HUES64 (cell line): ENCODE results near the gene POLR3GL.

Source experiments
- H3K27ac ChIP-seq: 2 replicates; pipeline ENCODE4 v1.7.0; 2013; ENCODE audit warnings: low read depth, low read length, inconsistent platforms
- H3K27me3 ChIP-seq: 2 replicates; pipeline ENCODE4 v1.6.1; 2013; ENCODE audit warnings: mild to moderate bottlenecking, low read length; ENCODE audit not compliant: insufficient read depth
- H3K36me3 ChIP-seq: 2 replicates; pipeline ENCODE4 v1.6.1; 2013; ENCODE audit warnings: mild to moderate bottlenecking, low read length; ENCODE audit not compliant: insufficient read depth
- H3K4me1 ChIP-seq: 2 replicates; pipeline ENCODE4 v1.6.1; 2013; ENCODE audit warnings: mild to moderate bottlenecking, low read length, moderate library complexity; ENCODE audit not compliant: insufficient read depth
- H3K4me3 ChIP-seq: 2 replicates; pipeline ENCODE4 v1.5.1; 2013; ENCODE audit warnings: mild to moderate bottlenecking, low read length, moderate library complexity
- H3K9ac ChIP-seq: 2 replicates; pipeline ENCODE4 v1.6.1; 2013; ENCODE audit warnings: mild to moderate bottlenecking, low read depth, low read length
- H3K9me3 ChIP-seq: 2 replicates; pipeline ENCODE4 v1.6.1; 2013; ENCODE audit warnings: low read depth, low read length; ENCODE audit not compliant: insufficient read depth
- WGBS: fragments of 150-250, 120-280 bp; methylation state at CpG from one replicate; pipeline ENCODE4 v1.1.7; 2013; ENCODE audit warnings: missing lambda C conversion rate; 5-methylcytosine and 5-hydroxymethylcytosine counted together

POLR3GL gene

GRCh38 chr1:145977486-145978470, 13.3 kb downstream of the POLR3GL start:
- Histone ChIP-seq H3K4me3 (0 out of 2 replicates have a peak overlapping the region, but pooled peaks have one; percentile 11), H3K4me1 (peaks cover 26% of the 10 kb centered on the region), H3K27me3 (no peaks in the 10 kb centered on the region), H3K27ac (peak overlapping the region; percentile 97; the same call in 1 of the 2 replicates), H3K9ac (no peak overlapping the region; the same call in 1 of the 2 replicates), H3K9me3 (no peaks in the 10 kb centered on the region), H3K36me3 (no peaks in the 10 kb centered on the region)
- WGBS: 31% methylated on average over 7 of the region's 9 CpGs

GRCh38 chr1:145978471-145978853, 14.0 kb downstream of the POLR3GL start:
- Histone ChIP-seq H3K36me3 (no peaks in the 10 kb centered on the region), H3K27ac (peak overlapping the region; percentile 97), H3K9me3 (no peaks in the 10 kb centered on the region), H3K4me3 (peak overlapping the region; percentile 44; the same call in 1 of the 2 replicates), H3K9ac (peak overlapping the region; percentile 76), H3K4me1 (peaks cover 26% of the 10 kb centered on the region), H3K27me3 (no peaks in the 10 kb centered on the region)

- WGBS: 13% methylated on average over 9 of the region's 9 CpGs
Observed at GRCh38 chr1:145978854-145979745, 14.6 kb downstream of the POLR3GL start.

GRCh38 chr1:145979746-145980456, 15.4 kb downstream of the POLR3GL start:
- Histone ChIP-seq H3K9ac (peak overlapping the region; percentile 7; the same call in 1 of the 2 replicates), H3K27ac (peak overlapping the region; percentile 89), H3K4me1 (peaks cover 30% of the 10 kb centered on the region), H3K27me3 (no peaks in the 10 kb centered on the region), H3K4me3 (peak overlapping the region; percentile 14), H3K36me3 (no peaks in the 10 kb centered on the region), H3K9me3 (no peaks in the 10 kb centered on the region)
- whole genome bisulfite sequencing: 74% methylated on average over 5 of the region's 7 CpGs

More at GRCh38 chr1:145978854-145979745, 14.6 kb downstream of the POLR3GL start:
- no peaks in the 10 kb centered on the region for H3K36me3 ChIP-seq
- peaks cover 26% of the 10 kb centered on the region for H3K4me1 ChIP-seq
- H3K27ac ChIP-seq: peak overlapping the region; percentile 97
- H3K9me3 ChIP-seq: no peaks in the 10 kb centered on the region
- peak overlapping the region; percentile 76 for H3K9ac ChIP-seq
- peak overlapping the region; percentile 44 for H3K4me3 ChIP-seq
- H3K27me3 ChIP-seq: no peaks in the 10 kb centered on the region

GRCh38 chr1:145980457-145980994, 16.0 kb downstream of the POLR3GL start:
- H3K4me3 ChIP-seq: no peak overlapping the region
- no peak overlapping the region for H3K27ac ChIP-seq
- no peaks in the 10 kb centered on the region for H3K9me3 ChIP-seq
- 97% methylated on average over 1 of the region's 1 CpG for WGBS
- no peaks in the 10 kb centered on the region for H3K27me3 ChIP-seq
- H3K9ac ChIP-seq: no peak overlapping the region
- peaks cover 36% of the 10 kb centered on the region for H3K4me1 ChIP-seq
- no peaks in the 10 kb centered on the region for H3K36me3 ChIP-seq

GRCh38 chr1:145982010-145982723, 17.7 kb downstream of the POLR3GL start:
- Histone ChIP-seq H3K9ac (no peak overlapping the region), H3K27me3 (no peaks in the 10 kb centered on the region), H3K4me1 (peaks cover 42% of the 10 kb centered on the region), H3K36me3 (no peaks in the 10 kb centered on the region), H3K4me3 (no peak overlapping the region), H3K27ac (no peak overlapping the region), H3K9me3 (no peaks in the 10 kb centered on the region)
- WGBS: 84% methylated on average over 6 of the region's 6 CpGs

- H3K4me1 ChIP-seq: peaks cover 35% of the 10 kb centered on the region
Observed at GRCh38 chr1:145983206-145983675, 18.8 kb downstream of the POLR3GL start.

GRCh38 chr1:145983960-145984830, 19.7 kb downstream of the POLR3GL start:
- no peaks in the 10 kb centered on the region for H3K36me3 ChIP-seq
- H3K4me3 ChIP-seq: no peak overlapping the region
- no peaks in the 10 kb centered on the region for H3K9me3 ChIP-seq
- 97% methylated on average over 11 of the region's 12 CpGs for WGBS
- H3K4me1 ChIP-seq: peaks cover 25% of the 10 kb centered on the region
- no peak overlapping the region for H3K27ac ChIP-seq
- no peaks in the 10 kb centered on the region for H3K27me3 ChIP-seq
- no peak overlapping the region for H3K9ac ChIP-seq

More at GRCh38 chr1:145983206-145983675, 18.8 kb downstream of the POLR3GL start:
- WGBS: 96% methylated on average over 1 of the region's 1 CpG
- Histone ChIP-seq H3K27ac (no peak overlapping the region), H3K27me3 (no peaks in the 10 kb centered on the region), H3K4me3 (no peak overlapping the region), H3K9ac (no peak overlapping the region), H3K36me3 (no peaks in the 10 kb centered on the region), H3K9me3 (no peaks in the 10 kb centered on the region)

GRCh38 chr1:145985129-145985501, 20.6 kb downstream of the POLR3GL start:
- H3K27ac ChIP-seq: no peak overlapping the region; the same call in 1 of the 2 replicates
- no peak overlapping the region for H3K9ac ChIP-seq
- H3K36me3 ChIP-seq: no peaks in the 10 kb centered on the region
- no peaks in the 10 kb centered on the region for H3K9me3 ChIP-seq
- H3K4me3 ChIP-seq: no peak overlapping the region
- H3K4me1 ChIP-seq: peaks cover 18% of the 10 kb centered on the region
- H3K27me3 ChIP-seq: no peaks in the 10 kb centered on the region
- WGBS: 85% methylated on average over 2 of the region's 2 CpGs
